ENCODE results near the gene ZNF749. TPM values are rescaled to one million over a fixed set of nuclear protein-coding genes. Genes with fewer than 3 reads are reported as not detected.

ZNF749 gene
- total and polyA plus RNA-seq, 2 of the 8 experiments (the other 6 are each of a cell fraction or from before 2014, with no cell fraction given): 15.2 to 24.4 TPM

DNA sequence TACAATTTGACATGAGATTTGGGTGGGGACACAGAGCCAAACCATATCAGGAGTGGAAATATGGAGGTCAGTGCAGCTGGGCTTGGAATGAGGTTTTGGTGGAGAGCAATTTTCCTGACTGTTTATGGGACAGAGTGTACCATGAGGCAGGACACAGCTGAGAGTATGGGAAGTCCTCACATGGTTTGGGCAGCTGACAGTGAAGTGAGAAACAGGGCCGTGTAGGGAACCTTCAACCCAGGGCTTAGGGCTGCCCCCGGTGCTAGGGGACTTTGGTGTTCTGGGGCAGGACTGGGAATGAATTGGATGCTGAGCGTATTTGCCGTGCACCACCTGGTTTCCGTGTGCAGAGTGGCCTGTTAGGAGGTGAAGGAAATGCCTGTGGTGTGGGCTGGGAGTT lies 39.4 kb upstream of the ZNF749 start:
- no peak overlapping the region for H4K91ac ChIP-seq (replicated peaks; ENCODE audit: insufficient read length, low read length)
- no peak overlapping the region for H3K9ac ChIP-seq (replicated peaks in 1 of 4; ENCODE audit: extremely low read depth in 1 of 4, low read depth in 3 of 4, low read length in 3 of 4)
- no peaks in the 10 kb centered on the region for H3K23me2 ChIP-seq (ENCODE audit: low read depth, low read length)
- no peak overlapping the region for H3K27ac ChIP-seq (ENCODE audit: low read depth, low read length)
- peaks cover 1 to 22% of the 10 kb centered on the region in 2 experiments; a peak in 3 of 4 replicates for H3K79me2 ChIP-seq (ENCODE audit: control insufficient read depth in 1 of 2, insufficient read depth in 2 of 2, low read length in 2 of 2)
- no peak overlapping the region for H4K5ac ChIP-seq (ENCODE audit: insufficient read length, low read depth, low read length)
- no peak overlapping the region for H3K23ac ChIP-seq (ENCODE audit: insufficient read length)
- H2BK12ac ChIP-seq (ENCODE audit: low read depth, low read length): no peak overlapping the region
- WGBS, 2 experiments (ENCODE audit: extremely low coverage in 1 of 2, insufficient coverage in 1 of 2, insufficient read length in 1 of 2, insufficient replicate concordance in 2 of 2, low coverage in 1 of 2, low lambda C conversion rate in 2 of 2, missing lambda C conversion rate in 1 of 2): 88% methylated on average over 5 of the region's 5 CpGs; no CpG with 5 or more reads in 1 of the 2 experiments
- ChIA-PET POLR2A (ENCODE audit: partially characterized antibody) (no interaction called here), CTCF (ENCODE audit: partially characterized antibody) (no interaction called here)
- no peaks in the 10 kb centered on the region for H3K27me3 ChIP-seq (replicated peaks in 1 of 4; ENCODE audit: control insufficient read depth in 3 of 4, extremely low read depth in 1 of 4, insufficient read depth in 3 of 4, low read length in 3 of 4)
- no peak overlapping the region for H4K8ac ChIP-seq (ENCODE audit: extremely low read depth, insufficient read depth, low read length)
- H3K79me1 ChIP-seq (ENCODE audit: low read depth, low read length): no peaks in the 10 kb centered on the region; the same call in 1 of the 2 replicates
- FAIRE-seq (no peak), DNase-seq (ENCODE audit: low read depth in 1 of 2, low spot score in 2 of 2) (no peak)
- no peak overlapping the region for H3K56ac ChIP-seq (replicated peaks; ENCODE audit: insufficient read length, low read depth, low read length)
- H3K4me1 ChIP-seq (replicated peaks in 1 of 4; ENCODE audit: control insufficient read depth in 3 of 4, insufficient read depth in 4 of 4, low read length in 3 of 4): no peaks in the 10 kb centered on the region
- H3K9me3 ChIP-seq (ENCODE audit: insufficient read depth in 2 of 2, low read depth in 1 of 2, low read length in 1 of 2): no peaks in the 10 kb centered on the region
- H2AFZ ChIP-seq (ENCODE audit: low read length): no peak overlapping the region
- H3K4me3 ChIP-seq (ENCODE audit: extremely low read depth in 1 of 4, insufficient read depth in 2 of 4, low read depth in 3 of 4, low read length in 4 of 4): no peak overlapping the region
- no peaks in the 10 kb centered on the region for H4K20me1 ChIP-seq (replicated peaks in 1 of 2; ENCODE audit: control insufficient read depth in 1 of 2, insufficient read depth in 2 of 2, low read length in 2 of 2)
- H3K14ac ChIP-seq (ENCODE audit: insufficient read length): no peak overlapping the region
- H3K18ac ChIP-seq (ENCODE audit: extremely low read depth, low read length): no peak overlapping the region
- no peak overlapping the region for H3K4me2 ChIP-seq (ENCODE audit: insufficient read depth in 1 of 2, low read depth in 2 of 2, low read length in 2 of 2)
- no peak overlapping the region for H2BK120ac ChIP-seq (replicated peaks; ENCODE audit: low read depth, low read length)
- no peak overlapping the region for H3K4ac ChIP-seq (replicated peaks; ENCODE audit: insufficient read length, low read depth, low read length)
- H2BK15ac ChIP-seq (ENCODE audit: low read length): no peak overlapping the region
- H2BK5ac ChIP-seq (ENCODE audit: low read depth, low read length): no peak overlapping the region
- no peak overlapping the region for H2AK5ac ChIP-seq (ENCODE audit: low read depth, low read length)
- H2BK20ac ChIP-seq (ENCODE audit: low read length): no peak overlapping the region
- peaks cover 0 to 21% (median 14%) of the 10 kb centered on the region in 4 experiments; a peak in 6 of 8 replicates for H3K36me3 ChIP-seq (ENCODE audit: control insufficient read depth in 2 of 4, insufficient read depth in 4 of 4, low read length in 3 of 4)
- no peak for TF ChIP-seq HDAC6 (IDR thresholded peaks at IDR 0.05; ENCODE audit: low read depth, low read length)
- no peak for TF ChIP-seq EGR1 (IDR thresholded peaks at IDR 0.05; ENCODE audit: borderline replicate concordance, low read depth, low read length)
- TF ChIP-seq SIX5 (IDR thresholded peaks at IDR 0.05; ENCODE audit: low read depth, low read length): no peak
- no peak for TF ChIP-seq SP4 (IDR thresholded peaks at IDR 0.05; ENCODE audit: low read length)
- no peak for TF ChIP-seq TBP (IDR thresholded peaks at IDR 0.05; ENCODE audit: low read depth, low read length)
- no peak for TF ChIP-seq ATF3 (IDR thresholded peaks at IDR 0.05; ENCODE audit: insufficient read depth, low read depth, low read length)
- no peak for TF ChIP-seq TAF1 (IDR thresholded peaks at IDR 0.05; ENCODE audit: low read depth, low read length)
- no peak for TF ChIP-seq CEBPB (IDR thresholded peaks at IDR 0.05; ENCODE audit: low read depth, low read length)
- no peak for TF ChIP-seq SRF (IDR thresholded peaks at IDR 0.05; ENCODE audit: low read depth, low read length)
- TF ChIP-seq MAX (IDR thresholded peaks at IDR 0.05): no peak
- no peak for TF ChIP-seq TEAD4 (IDR thresholded peaks at IDR 0.05; ENCODE audit: low read depth, low read length)
- no peak for TF ChIP-seq SP2 (IDR thresholded peaks at IDR 0.05; ENCODE audit: low read length)
- TF ChIP-seq HDAC2 (IDR thresholded peaks at IDR 0.05; ENCODE audit: borderline replicate concordance in 1 of 2, low read depth in 2 of 2, low read length in 2 of 2): no peak
- TF ChIP-seq POLR2AphosphoS5 (IDR thresholded peaks at IDR 0.05; ENCODE audit: low read depth, low read length): no peak
- no peak for TF ChIP-seq PHF8 (conservative IDR thresholded peaks at IDR 0.05; ENCODE audit: low read depth, low read length)
